ENCODE results near the gene OBI1.

OBI1 gene

DNA sequence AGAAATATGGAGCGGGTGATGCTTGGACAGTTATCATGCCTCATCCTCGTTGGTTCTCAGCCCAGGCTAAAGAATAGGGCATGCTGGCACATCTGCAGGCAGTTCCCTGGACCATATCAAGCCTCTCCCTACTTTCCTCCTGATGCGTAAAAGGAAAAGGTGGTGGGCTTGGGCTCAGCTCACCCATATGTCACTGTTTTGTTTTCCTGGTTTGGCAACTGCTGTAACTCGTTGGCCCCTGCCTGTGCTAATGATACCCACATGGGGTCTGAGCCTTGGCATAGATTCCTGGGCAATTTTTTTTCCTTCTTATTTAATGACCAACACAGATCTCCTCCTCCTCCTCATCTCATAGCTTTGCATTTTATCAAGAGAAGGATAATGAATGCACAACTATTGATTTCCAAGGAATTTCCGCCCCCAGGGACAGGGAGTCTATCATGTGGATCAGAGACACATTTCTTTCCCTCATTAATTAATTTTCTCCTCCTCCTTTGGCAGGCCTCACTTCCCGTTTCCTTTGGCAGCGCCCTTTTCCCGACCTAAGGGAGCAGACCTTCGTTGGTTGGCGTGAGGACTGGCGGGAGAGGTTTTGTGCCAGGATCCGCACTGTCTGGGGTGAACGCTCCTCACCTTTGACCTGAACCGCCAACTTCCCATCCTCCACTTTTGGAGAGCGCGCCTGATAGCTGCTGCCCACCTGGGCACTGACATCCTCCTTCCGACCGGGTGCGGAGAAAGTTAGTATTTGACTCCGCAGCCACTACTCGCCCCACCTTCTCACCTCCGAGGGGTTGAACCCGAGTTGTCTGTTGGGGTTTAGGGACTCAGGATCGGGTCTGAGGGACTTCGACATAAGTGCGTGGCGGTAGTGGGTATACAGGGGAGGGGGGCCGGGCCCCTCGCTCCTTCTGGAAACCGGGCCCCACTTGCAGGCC, 52.2 kb downstream of the OBI1 start:
- no peak for TF ChIP-seq CTCF (IDR thresholded peaks at IDR 0.05)

DNA sequence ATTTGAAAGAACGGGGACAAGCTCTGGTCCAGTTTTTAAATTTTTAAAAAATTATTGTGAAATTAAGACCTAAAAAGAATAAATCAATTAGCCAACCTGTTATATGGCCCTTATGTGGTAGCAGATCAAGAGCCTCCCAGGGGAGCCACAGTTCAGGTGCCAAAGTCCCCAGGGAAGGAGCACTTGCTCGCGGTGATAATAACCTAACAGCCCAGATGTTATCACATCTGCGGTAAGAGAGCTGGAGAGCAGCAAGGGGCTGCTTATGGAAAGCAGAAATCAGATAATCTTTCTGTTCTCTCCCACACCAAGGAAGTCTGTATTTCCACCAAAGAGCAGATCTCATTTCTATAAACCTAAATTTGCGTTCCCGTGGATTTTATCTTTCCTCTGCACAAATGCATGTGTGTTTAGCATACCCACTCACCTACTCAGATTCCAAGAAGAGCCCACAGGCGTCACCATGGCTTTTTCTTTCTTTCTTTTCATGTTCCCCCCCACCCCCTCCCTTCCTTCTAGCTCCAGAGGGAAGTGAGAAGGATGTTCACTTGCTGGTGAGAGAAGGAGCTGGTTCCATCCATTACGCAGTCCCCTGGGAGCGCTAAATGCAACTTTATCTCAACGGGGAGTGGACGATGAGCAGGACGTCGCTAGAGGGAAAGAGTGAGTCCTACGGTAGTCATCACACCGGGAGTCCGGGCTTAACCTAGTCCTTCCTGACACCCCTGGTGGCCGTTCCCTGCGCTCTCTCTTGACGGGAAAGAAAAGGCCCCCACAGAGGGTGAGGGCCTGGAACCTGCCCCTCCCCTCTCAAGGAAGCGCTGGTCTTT, 54.0 kb downstream of the OBI1 start:
- TF ChIP-seq CTCF (IDR thresholded peaks at IDR 0.05), result no peak

GRCh38 chr13:78603240-78603957, 55.6 kb downstream of the OBI1 start, which contains the start of gene POU4F1:
POU4F1 (minus strand) TSS chr13:78603552; CDS start chr13:78603326, 226 bp downstream.
- TF ChIP-seq CTCF (IDR thresholded peaks at IDR 0.05), result no peak

GRCh38 chr13:78602561-78603239, 56.3 kb downstream of the OBI1 start:
- TF ChIP-seq CTCF (IDR thresholded peaks at IDR 0.05), result no peak

GRCh38 chr13:78601874-78602560, 56.9 kb downstream of the OBI1 start:
- TF ChIP-seq CTCF (IDR thresholded peaks at IDR 0.05), result no peak

DNA sequence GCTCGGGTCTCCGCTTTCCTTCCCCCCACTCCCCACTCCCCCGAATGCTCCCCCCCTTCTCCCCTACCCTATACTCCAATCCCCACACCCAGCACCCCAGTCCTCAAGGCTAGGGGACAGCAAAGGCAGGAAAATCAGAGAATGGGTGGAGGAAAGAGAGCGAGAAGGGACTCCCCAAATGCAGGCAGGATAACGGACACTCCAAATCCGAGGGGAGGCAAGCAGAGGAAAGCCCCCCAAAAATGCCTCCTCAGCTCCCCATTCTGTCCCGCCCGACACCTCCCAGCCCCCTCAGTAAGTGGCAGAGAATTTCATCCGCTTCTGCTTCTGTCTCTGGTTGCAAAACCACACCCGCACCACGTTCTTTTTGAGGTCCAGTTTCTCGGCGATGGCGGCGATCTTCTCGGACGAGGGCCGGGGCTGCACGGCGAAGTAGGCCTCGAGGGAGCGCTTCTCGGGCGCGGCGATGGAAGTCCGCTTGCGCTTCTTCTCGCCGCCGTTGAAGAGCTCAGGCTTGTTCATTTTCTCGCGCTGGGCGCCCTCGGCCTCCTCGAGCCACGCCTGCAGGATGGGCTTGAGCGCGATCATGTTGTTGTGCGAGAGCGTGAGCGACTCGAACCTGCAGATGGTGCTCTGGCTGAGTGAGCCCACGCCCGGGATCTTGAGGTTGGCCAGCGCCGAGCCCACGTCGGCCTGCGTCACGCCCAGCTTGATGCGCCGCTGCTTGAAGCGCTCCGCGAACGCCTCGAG, 57.7 kb downstream of the OBI1 start:
- TF ChIP-seq CTCF (IDR thresholded peaks at IDR 0.05), result no peak

All from LNCAP (cell line).